GM19438 (cell line): ENCODE measurements around the gene UVRAG.

ENCODE experiments used
- ATAC-seq: cut with Tn5 transposase; IDR thresholded peaks from one replicate; pipeline ENCODE4 v1.9.1; 2021; ENCODE audit warnings: low read depth; ENCODE audit not compliant: unreplicated experiment

Gene UVRAG

GRCh38 chr11:76175783-76176182, 360.8 kb downstream of the UVRAG start:
- no peak for ATAC-seq

GRCh38 chr11:76176463-76176862, 361.5 kb downstream of the UVRAG start:
- ATAC-seq, result no peak

- ATAC-seq, result no peak
Observed at GRCh38 chr11:76177250-76177686, 362.3 kb downstream of the UVRAG start.

- ATAC-seq, result no peak
Observed at GRCh38 chr11:76179147-76179546, 364.1 kb downstream of the UVRAG start.

- no peak for ATAC-seq
Observed at GRCh38 chr11:76181371-76181770, 366.4 kb downstream of the UVRAG start.

GRCh38 chr11:76184551-76184993, 369.6 kb downstream of the UVRAG start:
- ATAC-seq, result no peak

GRCh38 chr11:76185511-76185910, 370.5 kb downstream of the UVRAG start:
- no peak for ATAC-seq

- ATAC-seq, result no peak
Observed at GRCh38 chr11:76185931-76186401, 371.0 kb downstream of the UVRAG start.

- ATAC-seq, result no peak
Observed at GRCh38 chr11:76186776-76187279, 371.8 kb downstream of the UVRAG start.

- ATAC-seq, result no peak
Observed at GRCh38 chr11:76188873-76189272, 373.9 kb downstream of the UVRAG start.

GRCh38 chr11:76189682-76190081, 374.7 kb downstream of the UVRAG start:
- no peak for ATAC-seq

GRCh38 chr11:76190376-76190775, 375.4 kb downstream of the UVRAG start:
- ATAC-seq, result no peak
